Dermis microvascular lymphatic vessel endothelial cell (primary cell): ENCODE results near the gene NFIA. TPM values are rescaled to one million over a fixed set of nuclear protein-coding genes. Genes with fewer than 3 reads are reported as not detected.

Source experiments
- DNase-seq, 2 donors: peaks; one replicate each; pipeline versions ENCODE4 v3.0.0 to v3.0.0-alpha.2; 2010; ENCODE audit warnings: low read depth in 2 of 2
- total RNA-seq: library from RNA; depleted of rRNA; stranded (reverse); fragments of >200 nt; gene quantifications from 2 replicates; pipeline ENCODE4 v1.2.1, GENCODE V29; 2014

NFIA gene
- total RNA-seq, 1 donor from 2014 or later = 9.6 TPM

DNA sequence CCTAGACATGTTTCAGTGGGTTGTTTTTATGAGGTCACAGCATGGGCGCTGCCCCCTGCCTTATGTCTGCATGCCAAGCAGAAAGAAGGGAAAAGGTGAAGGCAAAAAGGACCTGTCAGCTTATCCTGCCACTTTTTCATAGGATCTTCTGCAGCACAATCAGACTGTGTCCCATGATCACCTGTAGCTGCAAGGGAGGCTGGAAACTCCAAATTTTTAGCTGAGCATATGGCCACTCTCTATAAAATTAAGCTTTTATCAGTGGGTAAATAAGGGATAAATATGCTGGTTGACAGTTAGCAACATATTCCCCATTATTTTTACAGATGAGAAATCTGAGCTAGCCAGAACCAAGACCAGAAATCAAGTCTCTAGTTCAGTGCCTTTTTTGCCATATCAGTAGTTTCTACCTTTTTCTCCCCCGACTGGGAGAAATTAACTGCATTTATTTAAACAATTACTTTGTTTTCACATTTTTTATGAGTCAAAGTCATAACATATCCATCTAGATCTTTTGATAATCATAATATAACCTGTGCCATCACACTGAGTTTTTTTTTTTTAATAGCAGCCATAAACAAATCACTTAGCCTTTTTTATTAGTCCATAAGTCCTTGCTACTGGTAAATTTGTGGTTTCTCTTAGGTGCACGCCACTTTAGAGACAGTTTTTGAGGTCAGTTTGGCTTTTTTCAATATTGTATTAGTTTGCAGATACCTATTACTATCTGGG lies 307.0 kb downstream of the NFIA start:
- no peak for DNase-seq

DNA sequence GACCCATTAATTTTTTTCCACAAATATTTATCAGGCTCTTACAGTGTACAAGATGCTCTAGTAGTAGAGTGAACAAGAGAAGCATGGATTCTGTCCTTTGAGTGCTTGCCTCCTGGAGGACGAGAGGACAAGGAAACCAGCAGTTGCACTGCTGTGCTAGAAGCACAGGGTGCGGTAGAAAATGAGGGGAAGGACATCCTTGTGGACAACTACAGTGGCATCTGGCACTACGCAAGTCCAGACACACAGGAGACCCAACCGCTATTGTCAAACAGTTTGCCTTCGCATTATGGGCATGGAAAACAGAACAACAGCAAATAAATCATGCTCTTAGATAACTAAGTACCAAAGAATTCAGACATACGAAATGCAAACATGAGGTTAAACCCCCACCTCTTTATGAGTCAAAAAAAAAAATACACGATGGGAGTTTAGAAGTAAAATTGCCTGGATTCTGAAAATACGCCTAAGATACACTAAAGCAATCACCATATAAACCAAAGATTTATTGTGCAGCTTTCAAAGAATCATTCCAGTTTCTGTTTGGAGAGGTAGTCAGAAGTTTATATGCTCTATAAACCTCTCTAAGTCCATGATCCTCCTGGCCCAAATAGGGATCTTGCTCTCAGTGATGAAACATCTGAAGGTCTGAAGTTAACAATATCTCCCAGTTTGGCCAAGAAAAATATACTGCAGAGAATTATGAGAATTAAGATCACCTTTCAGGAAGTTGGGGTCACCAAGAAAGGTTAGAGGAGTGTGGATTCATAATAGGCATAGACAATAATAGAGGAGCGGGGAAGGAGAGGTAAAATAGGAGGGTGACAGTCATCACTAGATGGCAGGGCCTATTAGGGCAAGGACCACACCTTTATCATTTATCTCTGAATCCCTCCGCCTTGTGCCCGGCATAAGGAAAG lies 307.8 kb downstream of the NFIA start:
- DNase-seq = peak in 1 of 2 donors; percentile 79

DNA sequence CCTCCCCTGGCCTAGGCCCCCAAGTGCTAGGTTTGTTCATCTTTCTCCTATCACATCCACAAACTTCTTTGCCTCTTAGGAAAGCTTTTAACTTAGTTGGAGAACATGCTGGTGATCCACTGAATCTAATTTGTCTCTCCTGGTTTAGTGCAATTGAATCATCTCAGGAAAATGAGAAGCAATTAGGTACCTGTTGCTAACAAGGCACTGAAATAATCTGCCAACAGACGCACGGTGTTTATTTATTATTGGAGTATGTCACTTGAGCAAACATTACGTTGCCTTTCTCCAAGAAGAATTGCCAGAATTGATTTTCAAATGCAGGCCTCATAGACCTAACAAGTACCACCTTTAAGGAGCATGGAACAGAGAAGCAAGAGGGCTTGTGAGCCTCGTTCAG lies 309.4 kb downstream of the NFIA start:
- DNase-seq = no peak

DNA sequence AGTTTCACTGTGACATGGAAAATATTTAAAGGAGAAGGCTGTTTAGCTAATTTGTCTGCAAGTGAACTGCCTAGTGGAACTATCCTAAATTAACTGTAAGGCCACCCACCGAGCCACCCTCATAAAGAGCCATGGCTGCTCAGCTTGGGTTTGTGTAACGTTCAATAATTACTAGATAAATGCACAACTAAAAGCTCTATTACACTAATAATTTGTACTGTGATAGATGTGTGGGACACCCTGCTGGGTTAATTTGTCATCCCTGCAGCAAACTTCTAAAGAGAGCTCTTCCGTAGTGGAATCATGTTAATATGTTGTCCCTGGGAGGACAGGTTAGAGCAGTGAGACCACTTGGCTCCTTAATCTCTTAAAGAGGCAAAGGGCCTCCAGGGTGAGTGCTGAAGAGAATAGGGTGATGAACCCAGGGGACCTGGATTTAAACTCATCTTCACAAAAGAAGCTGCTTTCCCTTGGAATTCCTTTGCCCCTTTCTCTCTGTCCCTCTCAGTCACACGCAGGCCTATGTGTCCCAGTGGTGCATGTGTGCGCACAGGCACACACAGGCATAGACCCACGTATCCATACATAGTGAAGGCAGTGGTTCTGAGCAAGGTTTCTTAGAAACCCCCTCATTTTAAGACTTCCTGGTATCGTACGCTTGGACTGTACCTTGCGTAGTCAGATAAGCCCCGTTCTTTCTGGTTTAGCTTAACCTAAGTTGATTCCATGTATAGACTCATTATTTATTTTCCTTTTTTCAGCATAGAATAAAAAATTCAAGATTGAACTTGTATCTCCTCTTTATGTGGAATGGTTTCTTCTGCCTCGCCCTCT lies 310.3 kb downstream of the NFIA start:
- no peak for DNase-seq

DNA sequence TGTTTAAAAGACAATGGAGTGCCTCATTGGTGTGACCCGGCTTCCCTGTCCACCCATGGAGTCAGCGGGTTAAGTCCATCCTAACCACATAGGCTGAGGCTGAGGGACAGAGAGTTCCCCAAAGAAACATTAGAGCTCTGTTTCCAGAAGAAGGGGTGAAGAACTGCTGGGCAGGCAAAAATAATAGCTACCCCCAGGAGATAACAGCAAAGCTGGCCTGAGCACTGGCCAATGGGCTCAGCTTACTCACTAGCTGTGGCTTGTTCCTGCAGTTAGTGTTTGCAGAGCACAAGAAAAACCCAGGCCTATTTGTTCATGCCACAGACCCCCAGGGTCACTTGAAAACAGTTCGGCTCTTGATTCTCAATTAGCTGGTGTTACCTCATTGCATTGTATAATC lies 311.2 kb downstream of the NFIA start:
- no peak for DNase-seq

DNA sequence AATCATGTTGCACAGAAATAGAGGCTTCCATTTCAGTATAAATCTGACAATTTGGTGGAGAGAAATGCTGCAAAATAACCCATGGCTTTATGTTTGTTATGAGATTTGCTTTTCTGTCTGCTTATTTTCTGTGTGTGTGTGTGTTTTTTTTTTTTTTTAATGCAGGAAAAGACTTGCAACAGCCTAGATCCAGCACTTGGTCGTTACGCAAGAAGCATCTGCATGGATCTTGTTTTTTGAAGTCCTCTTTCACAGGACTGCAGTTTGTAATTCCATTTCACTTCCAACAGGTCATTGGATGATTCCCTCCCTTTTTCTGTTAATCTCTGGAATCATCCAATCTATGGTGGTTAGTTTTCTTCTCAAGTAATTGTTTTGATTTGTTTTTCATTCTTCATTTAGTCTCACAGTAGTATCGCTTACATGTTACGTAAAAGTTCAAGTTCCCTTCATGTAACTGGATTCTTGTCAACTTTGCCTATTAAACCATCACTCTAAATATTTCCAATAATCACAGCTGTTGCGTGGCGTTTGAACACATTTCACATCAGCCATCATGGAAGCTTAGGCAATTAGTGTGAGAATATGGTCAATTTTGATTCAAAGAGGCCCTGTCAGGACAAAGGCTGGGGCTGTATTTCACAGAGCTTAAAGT lies 312.9 kb downstream of the NFIA start:
- no peak for DNase-seq

DNA sequence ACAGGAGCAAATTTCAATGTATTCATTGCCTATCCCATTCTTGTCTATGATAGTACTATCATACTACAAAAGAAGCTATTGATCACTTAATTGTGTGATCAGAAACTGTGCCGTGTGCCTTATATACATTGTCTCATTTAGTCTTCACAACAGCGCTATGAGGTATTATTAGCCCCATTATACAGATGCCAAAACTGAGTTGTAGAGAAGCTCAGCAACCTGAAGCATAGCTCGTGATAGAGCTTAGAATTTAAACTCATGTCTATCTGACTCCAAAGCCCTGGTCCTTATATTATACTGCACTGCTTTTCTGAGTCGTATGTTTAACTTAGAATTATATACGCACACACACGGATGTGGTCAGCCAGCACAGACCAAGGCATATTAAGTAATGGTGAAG lies 315.1 kb downstream of the NFIA start:
- no peak for DNase-seq

DNA sequence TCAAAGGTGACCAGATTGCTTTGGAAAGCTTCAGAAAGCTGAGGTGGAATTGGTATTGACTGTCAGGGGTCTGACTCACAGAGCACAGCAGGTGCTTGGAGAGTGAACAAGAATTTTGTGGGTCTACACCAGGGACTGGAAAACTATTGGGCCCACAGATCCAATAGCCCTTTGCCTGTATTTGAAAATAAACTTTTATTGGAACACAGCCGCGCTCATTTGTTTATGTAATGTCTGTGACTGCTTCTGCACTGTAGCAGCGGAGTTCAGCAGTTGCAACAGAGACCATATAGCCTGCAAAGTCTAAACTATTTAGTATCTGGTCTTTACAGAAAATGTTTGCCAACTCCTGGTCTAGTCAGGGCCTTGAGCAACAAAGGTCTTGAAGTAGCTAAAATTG lies 315.6 kb downstream of the NFIA start:
- no peak for DNase-seq

DNA sequence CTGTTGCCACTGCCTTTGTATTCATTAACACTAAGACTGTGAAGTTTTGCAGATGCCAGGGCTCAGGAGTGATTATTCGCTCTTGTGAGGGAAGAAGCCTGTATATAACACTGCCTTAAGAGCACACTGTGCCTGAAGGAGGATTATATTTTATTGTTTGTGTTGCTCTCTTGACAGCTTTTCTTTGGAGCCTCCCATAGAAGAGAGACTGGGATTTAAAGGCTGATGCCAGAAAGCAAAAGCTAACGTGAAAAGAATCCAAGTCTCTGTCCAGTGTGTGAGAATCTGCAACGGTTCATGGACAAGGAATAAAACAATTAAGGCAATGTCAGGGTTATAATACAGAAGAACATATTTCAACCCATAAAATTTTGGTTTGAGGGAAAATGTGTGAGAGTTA lies 316.8 kb downstream of the NFIA start:
- DNase-seq = no peak

DNA sequence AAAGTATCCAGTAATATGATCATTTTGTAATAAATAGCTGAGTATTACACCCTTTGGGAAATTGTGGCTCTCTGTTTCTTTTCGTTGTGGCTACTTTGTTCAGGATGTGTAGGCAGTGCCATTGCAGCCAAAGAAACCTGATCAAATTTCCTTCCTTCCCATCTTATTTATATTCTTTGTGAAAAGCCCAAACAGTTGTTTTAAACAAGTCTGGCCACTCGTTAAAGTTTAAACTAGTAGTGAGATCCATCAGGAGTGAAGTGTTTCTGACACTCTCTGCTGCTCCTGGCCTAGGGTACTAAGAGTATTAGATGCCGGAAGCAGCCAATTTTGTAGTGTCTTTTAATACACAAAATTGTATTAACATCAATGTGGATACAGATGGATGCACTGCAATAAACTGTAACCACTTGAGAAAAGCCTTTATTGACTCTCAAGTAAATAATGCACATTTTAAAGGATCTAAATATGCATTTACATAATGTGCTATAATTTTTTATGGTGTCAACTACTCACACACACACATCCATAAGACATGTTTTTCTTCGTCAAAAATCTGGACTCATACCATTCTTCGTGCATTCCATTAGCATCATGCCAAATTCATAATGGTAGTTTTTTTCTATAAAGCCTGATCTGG lies 317.9 kb downstream of the NFIA start:
- DNase-seq = peak in 1 of 2 donors; percentile 31

DNA sequence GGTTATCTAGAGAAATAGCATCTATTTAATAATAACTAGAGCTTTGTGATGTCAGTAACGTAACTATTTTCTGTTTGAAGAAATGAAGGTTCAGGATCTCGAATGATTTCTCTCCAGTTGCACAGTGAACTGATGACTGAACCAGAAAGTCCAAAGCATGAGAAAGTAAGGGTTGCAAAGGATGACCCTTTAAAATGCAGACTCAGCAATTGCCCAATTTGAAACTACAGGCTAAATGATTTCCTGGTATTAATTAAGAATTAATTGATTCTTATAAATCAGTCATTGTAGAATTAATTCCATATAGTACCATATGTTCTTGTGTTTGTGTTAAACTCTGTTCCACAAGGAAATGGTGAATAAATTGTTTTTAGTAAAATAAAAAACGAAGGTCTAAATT lies 318.6 kb downstream of the NFIA start:
- no peak for DNase-seq

DNA sequence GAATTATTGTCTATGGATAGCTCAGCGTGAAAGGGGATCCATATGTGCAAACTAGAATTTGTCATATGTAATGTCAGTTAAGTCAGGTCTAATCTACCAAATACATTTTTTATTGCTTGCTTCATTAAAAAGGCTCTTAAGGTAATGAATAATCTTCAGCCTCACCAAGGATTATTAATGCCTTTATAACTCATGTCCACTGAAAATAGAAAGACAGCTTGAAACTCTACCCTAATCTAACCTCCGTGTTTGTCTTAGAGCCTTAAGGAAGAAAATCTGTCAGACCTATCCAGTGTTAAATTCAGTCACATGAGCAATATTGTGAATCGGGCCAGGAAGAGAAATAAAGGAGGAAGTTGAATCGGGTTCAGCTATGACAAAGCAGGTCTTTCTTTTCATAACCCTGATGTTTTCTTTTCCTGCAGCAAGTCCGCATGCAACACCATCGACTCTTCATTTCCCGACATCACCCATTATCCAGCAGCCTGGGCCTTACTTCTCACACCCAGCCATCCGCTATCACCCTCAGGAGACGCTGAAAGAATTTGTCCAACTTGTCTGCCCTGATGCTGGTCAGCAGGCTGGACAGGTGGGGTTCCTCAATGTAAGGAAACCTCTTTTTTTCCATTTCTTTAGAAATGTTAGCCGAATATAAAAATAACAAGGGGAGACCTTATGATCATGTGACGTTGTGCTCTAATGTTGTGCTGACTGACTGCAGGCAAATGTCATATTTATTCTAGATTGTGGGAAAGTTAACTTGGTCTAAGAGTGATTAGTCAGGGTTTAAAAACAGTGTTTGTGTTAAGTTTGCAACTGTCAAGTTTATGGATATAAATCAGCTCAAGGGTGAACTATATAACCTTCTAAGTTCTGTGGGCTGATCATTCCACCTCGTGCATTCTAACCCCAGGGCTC lies 321.6 kb downstream of the NFIA start:
- peak; percentile 63 to 92 for DNase-seq

DNA sequence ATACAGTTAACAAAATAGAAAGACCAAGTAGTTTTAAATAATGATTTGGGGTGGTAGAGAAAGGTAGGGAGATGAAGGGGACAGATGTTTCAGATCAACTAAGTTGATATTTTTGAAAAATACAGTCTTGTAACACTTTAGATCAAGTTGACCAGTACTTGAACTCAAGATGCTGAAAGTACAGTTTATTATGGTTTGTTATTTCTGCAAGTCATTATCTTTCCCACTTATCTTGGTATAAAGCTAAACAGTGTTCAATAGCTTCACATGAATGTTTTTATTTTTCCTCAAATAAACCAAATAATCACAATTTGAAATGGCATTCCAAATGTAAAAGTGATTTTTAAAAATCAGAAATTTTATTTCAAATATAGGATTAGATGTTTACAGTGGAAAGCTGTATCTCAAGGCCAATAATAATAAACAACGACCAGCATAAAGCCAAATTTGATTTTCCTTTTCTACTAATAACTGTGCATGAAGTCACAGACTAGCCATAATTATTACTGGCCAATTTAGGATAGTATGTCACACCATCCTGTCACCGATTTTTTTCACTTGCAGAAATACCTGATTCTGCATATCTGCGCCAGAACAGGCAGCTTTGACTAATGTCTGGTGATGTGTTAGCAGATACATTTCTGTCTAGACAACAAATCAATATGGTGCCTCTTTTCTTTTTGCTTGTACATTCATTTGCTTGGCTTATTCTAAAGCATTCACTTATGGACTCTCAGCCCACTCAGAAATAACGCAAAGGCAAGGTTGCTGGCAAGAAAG lies 322.4 kb downstream of the NFIA start:
- DNase-seq = no peak

DNA sequence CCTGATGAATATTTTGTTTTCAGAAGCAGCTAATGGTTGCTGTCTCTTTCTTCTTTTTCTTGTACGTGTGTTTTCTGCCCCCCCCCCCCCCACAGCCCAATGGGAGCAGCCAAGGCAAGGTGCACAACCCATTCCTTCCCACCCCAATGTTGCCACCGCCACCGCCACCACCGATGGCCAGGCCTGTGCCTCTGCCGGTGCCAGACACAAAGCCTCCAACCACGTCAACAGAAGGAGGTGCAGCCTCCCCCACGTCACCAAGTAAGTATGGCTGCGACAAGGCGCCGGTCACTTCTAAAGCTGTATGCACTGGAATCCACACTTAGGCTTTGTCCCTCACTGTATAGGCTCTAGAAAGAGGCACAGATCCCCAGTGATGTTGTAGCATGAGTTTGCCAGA lies 324.1 kb downstream of the NFIA start:
- no peak for DNase-seq

DNA sequence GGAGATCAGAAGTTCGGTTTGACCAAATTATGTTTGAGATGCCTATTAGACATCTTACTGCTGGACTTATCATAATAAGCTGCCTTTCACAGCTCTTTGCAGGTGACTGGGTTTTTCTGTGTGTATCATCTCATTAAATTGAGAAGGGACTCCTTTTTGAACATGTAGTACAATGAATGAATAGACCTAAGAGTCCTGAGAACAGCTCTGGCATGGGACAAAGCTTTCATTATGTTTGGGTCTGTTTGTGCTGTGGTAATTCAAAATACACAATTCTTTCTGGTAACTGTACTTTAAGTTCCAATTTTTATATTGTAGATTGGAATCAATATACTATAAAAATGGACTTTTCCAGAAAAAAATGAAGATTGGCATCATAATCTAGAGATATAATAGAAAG lies 330.2 kb downstream of the NFIA start:
- no peak for DNase-seq

DNA sequence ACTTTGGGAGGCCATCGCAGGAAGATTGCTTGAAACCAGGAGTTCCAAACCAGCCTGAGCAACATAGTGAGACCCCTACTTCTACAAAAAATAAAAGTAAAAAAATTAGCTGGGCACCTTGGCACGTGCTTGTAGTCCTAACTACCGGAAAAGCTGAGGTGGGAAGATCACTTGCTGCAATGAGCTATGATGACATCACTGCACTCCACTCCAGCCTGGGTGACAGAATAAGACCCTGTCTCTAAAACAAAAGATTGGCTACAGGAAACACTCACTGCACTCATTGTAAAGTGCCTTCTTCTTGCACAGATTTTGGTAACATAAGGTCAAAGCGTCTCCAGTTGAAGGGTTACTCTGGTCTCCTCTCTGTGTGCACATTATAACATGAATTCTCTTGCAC lies 336.8 kb downstream of the NFIA start:
- DNase-seq = peak in 1 of 2 donors; percentile 32

DNA sequence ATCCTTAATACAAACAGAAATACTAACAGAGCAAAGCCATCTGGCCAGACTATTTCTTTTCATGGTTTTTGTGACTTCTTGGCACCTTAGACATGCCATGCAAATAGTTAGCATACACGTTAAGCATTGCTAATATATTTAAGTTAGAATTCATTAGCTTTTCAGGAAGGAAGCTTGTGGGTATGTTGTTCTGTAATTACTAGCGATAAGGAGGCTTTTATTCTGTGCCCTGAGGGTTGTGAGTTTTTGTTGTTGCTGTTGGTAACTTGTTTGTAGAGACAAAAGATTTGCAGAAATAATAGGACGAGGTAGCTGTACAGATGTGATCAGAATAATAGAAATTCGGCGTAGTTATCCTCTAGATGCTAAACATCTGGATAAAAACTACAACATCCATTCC lies 337.3 kb downstream of the NFIA start:
- DNase-seq = peak in 1 of 2 donors; percentile 31

DNA sequence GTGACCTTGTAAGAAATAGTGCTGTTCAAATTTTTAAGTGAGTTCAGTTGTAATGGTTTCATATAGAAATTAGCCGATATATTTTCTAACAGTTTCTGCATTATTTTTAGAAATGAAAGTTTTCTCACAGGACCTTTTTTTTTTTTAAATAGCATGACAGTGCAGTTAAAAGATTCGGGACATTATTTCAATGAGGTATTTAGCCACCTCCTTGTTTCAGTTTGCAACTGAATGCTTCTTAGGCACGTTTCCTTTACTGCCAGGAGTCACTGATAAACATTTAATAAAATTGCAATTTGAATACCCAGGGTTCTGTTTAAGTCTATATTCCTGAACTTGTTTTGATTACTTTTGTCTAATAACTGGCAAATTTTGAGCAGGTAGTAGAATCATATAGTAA lies 337.9 kb downstream of the NFIA start:
- DNase-seq = no peak
